OCI-LY7 (cell line): ENCODE measurements around the gene ESM1. TPM values are rescaled to one million over a fixed set of nuclear protein-coding genes. Genes with fewer than 3 reads are reported as not detected.

Experiments used
- BruUV-seq: library from RNA; stranded (reverse); fragments of 400-500 nt; replicated peaks from 2 replicates; lab custom pipeline; 2021; lab: Mats Ljungman, UMichigan
- CTCF ChIA-PET: fragments of 300-600 bp; sonication (Branson Sonifier 250); formaldehyde crosslinking; loops from one replicate; lab custom pipeline; 2022; ENCODE audit warnings: antibody characterized with exemption; ENCODE audit not compliant: unreplicated experiment; lab: Charles Lee
- POLR2A ChIA-PET: fragments of 300-600 bp; sonication (Branson Sonifier 250); formaldehyde crosslinking; loops from one replicate; lab custom pipeline; 2022; ENCODE audit warnings: antibody characterized with exemption; lab: Charles Lee
- DNase-seq: peaks from one replicate; pipeline ENCODE4 v3.0.0-alpha.2; 2015; ENCODE audit warnings: low spot score
- H2AFZ ChIP-seq: fragments of 200-600 bp; sonication (generic), shearing (Covaris generic); 2 replicates; pipeline ENCODE4 v1.6.1; 2014; ENCODE audit warnings: mild to moderate bottlenecking, antibody characterized with exemption, low read length, moderate library complexity
- H3K27ac ChIP-seq: fragments of 200-600 bp; sonication (generic); 2 replicates; pipeline ENCODE4 v1.5.1; 2014; ENCODE audit warnings: mixed run types, low read depth, mild to moderate bottlenecking, moderate library complexity, low read length, inconsistent platforms; ENCODE audit not compliant: poor library complexity, severe bottlenecking
- H3K36me3 ChIP-seq: fragments of 200-600 bp; sonication (generic); 2 replicates; pipeline ENCODE4 v1.6.1; 2014; ENCODE audit warnings: mild to moderate bottlenecking, antibody characterized with exemption, low read length, moderate library complexity, mixed read lengths; ENCODE audit not compliant: insufficient read depth
- H3K4me1 ChIP-seq: fragments of 200-600 bp; sonication (generic); 2 replicates; pipeline ENCODE4 v1.5.1; 2014; ENCODE audit warnings: mild to moderate bottlenecking, low read length; ENCODE audit not compliant: insufficient read depth, poor library complexity, severe bottlenecking
- H3K4me2 ChIP-seq: fragments of 200-600 bp; sonication (generic); 2 replicates; pipeline ENCODE4 v1.6.1; 2014; ENCODE audit warnings: mild to moderate bottlenecking, low read length
- H3K4me3 ChIP-seq: fragments of 200-600 bp; sonication (generic); 2 replicates; pipeline ENCODE4 v1.5.1; 2014; ENCODE audit warnings: mild to moderate bottlenecking, low read depth, low read length; ENCODE audit not compliant: poor library complexity, severe bottlenecking
- H3K79me2 ChIP-seq: fragments of 200-600 bp; sonication (generic); 2 replicates; pipeline ENCODE4 v1.6.1; 2016; ENCODE audit warnings: low read depth, mild to moderate bottlenecking, low read length, moderate library complexity, mixed read lengths; ENCODE audit not compliant: insufficient read depth
- H3K9me2 ChIP-seq: fragments of 200-600 bp; sonication (generic); 2 replicates; pipeline ENCODE4 v1.6.1; 2016; ENCODE audit warnings: mild to moderate bottlenecking, low read length, mixed read lengths; ENCODE audit not compliant: insufficient read depth
- H3K9me3 ChIP-seq: fragments of 200-600 bp; sonication (generic); 2 replicates; pipeline ENCODE4 v1.6.1; 2014; ENCODE audit warnings: mild to moderate bottlenecking, mixed run types, low read length, mixed read lengths
- H4K20me1 ChIP-seq: fragments of 200-600 bp; sonication (generic); 2 replicates; pipeline ENCODE4 v1.6.1; 2014; ENCODE audit warnings: mild to moderate bottlenecking, antibody characterized with exemption, low read length, moderate library complexity, mixed read lengths; ENCODE audit not compliant: insufficient read depth
- CTCF ChIP-seq: fragments of 200-600 bp; sonication (generic); conservative IDR thresholded peaks from 2 replicates; pipeline ENCODE4 v1.5.1; 2014; ENCODE audit warnings: mild to moderate bottlenecking, antibody characterized with exemption, low read length, moderate library complexity, mixed read lengths
- EZH2phosphoT487 ChIP-seq: fragments of 200-600 bp; sonication (generic); IDR thresholded peaks from 2 replicates; pipeline ENCODE4 v1.6.1; 2018; ENCODE audit warnings: low read depth, borderline replicate concordance, mild to moderate bottlenecking, mixed run types, antibody characterized with exemption, low read length, moderate library complexity, mixed read lengths
- intact Hi-C: fragments of 100-400 bp; cut with micrococcal nuclease; formaldehyde crosslinking; loops from one replicate; pipeline ENCODE4 v1.10.0; 2022; ENCODE audit not compliant: unreplicated experiment
- total RNA-seq, 2 experiments: library from RNA; depleted of rRNA in 1 of 2; stranded (reverse); fragments of >200 nt in 1 of 2; shearing (Covaris generic) in 1 of 2; gene quantifications; 2 replicates each; pipeline ENCODE4 v1.2.3, GENCODE V29; 2014 to 2022

ESM1 gene
- total RNA-seq, 2 experiments from 2014 or later, result not detected

- TF ChIP-seq CTCF (no peak), EZH2phosphoT487 (no peak)
- no TSS peak for BruUV-seq
- H4K20me1 ChIP-seq, result no peaks in the 10 kb centered on the region
- no peak for DNase-seq
- no peaks in the 10 kb centered on the region for H3K4me1 ChIP-seq
- no peaks in the 10 kb centered on the region for H3K9me2 ChIP-seq
- no peak overlapping the region for H2AFZ ChIP-seq
- intact Hi-C loops, result no loop called here
- no peaks in the 10 kb centered on the region for H3K9me3 ChIP-seq
- no peaks in the 10 kb centered on the region for H3K36me3 ChIP-seq
- no peaks in the 10 kb centered on the region for H3K79me2 ChIP-seq
- H3K27ac ChIP-seq, result no peak overlapping the region
- no peak overlapping the region for H3K4me3 ChIP-seq
- POLR2A ChIA-PET, result no interaction called here
- CTCF ChIA-PET, result no interaction called here
- H3K4me2 ChIP-seq, result no peak overlapping the region
Observed at GRCh38 chr5:54936201-54936600, 49.2 kb downstream of the ESM1 start.

DNA sequence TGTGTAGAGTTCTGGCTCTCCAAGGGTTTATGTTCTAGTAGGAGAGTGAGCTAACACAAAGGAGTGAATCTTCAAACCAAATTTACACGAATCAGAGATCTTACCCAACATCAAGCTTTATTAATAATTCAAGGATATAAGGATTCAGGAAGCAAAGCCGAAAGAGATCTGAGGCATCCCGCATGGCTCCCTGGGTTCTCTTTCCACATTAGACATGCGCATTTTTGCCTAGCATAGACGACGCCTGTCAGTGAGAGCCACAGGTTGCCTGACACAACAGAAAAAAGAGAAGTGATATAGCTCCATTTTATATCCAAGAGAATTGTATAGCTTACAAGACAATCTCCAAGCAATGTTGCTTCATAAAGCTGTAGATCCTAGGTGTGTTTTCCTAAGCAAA, 52.6 kb downstream of the ESM1 start:
- no peak for DNase-seq
- TF ChIP-seq EZH2phosphoT487 (no peak), CTCF (no peak)
- Histone ChIP-seq H4K20me1 (no peaks in the 10 kb centered on the region), H3K79me2 (no peaks in the 10 kb centered on the region), H3K36me3 (no peaks in the 10 kb centered on the region), H3K4me2 (no peak overlapping the region), H3K9me3 (no peaks in the 10 kb centered on the region), H3K27ac (no peak overlapping the region), H3K4me3 (no peak overlapping the region), H3K4me1 (no peaks in the 10 kb centered on the region), H2AFZ (no peak overlapping the region), H3K9me2 (no peaks in the 10 kb centered on the region)
- BruUV-seq, result no TSS peak
- POLR2A ChIA-PET, result no interaction called here
- CTCF ChIA-PET, result no interaction called here
- intact Hi-C loops, result no loop called here

- Histone ChIP-seq H3K27ac (no peak overlapping the region), H3K79me2 (no peaks in the 10 kb centered on the region), H3K9me2 (no peaks in the 10 kb centered on the region), H2AFZ (no peak overlapping the region), H4K20me1 (no peaks in the 10 kb centered on the region), H3K36me3 (no peaks in the 10 kb centered on the region), H3K4me2 (no peak overlapping the region), H3K4me3 (no peak overlapping the region), H3K4me1 (no peaks in the 10 kb centered on the region), H3K9me3 (no peaks in the 10 kb centered on the region)
- TF ChIP-seq EZH2phosphoT487, result no peak
- TF ChIP-seq CTCF, result no peak
- CTCF ChIA-PET, result no interaction called here
- no TSS peak for BruUV-seq
- POLR2A ChIA-PET, result interaction anchor here (0.6 kb wide), 1 partner anchor 157 kb away, joined by 3 read pairs; no protein-coding TSS in a partner anchor
- intact Hi-C loops, result no loop called here
- no peak for DNase-seq
Observed at GRCh38 chr5:54930736-54931135, 54.7 kb downstream of the ESM1 start.

Other genes starting within 250 kb of the ESM1 start
- gene GZMK, start 38.7 kb upstream of the ESM1 start, total RNA-seq (2014; rRNA removed; shearing (Covaris generic)), result not detected in 2 replicates
- gene GZMK, start 38.7 kb upstream of the ESM1 start, total RNA-seq (2022), result not detected in 2 replicates
- gene GZMA, start 117.1 kb upstream of the ESM1 start, total RNA-seq (2014; rRNA removed; shearing (Covaris generic)), result not detected in 2 replicates
- not detected in 2 replicates for gene GZMA, start 117.1 kb upstream of the ESM1 start, total RNA-seq (2022)
- gene GPX8, start 174.6 kb upstream of the ESM1 start, total RNA-seq (2014; rRNA removed; shearing (Covaris generic)), result not detected in 2 replicates
- not detected in 2 replicates for gene GPX8, start 174.6 kb upstream of the ESM1 start, total RNA-seq (2022)
- not detected in 2 replicates for gene CDC20B, start 187.6 kb upstream of the ESM1 start, total RNA-seq (2014; rRNA removed; shearing (Covaris generic))
- gene CDC20B, start 187.6 kb upstream of the ESM1 start, total RNA-seq (2022), result not detected in 2 replicates
- gene MCIDAS, start 241.7 kb upstream of the ESM1 start, total RNA-seq (2014; rRNA removed; shearing (Covaris generic)), result not detected in 2 replicates
- gene MCIDAS, start 241.7 kb upstream of the ESM1 start, total RNA-seq (2022), result 0.21 TPM in 1 of 2 replicates, not detected in the other
- gene CCNO, start 248.0 kb upstream of the ESM1 start, total RNA-seq (2014; rRNA removed; shearing (Covaris generic)), result 1.3 and 2.4 TPM in 2 replicates
- gene CCNO, start 248.0 kb upstream of the ESM1 start, total RNA-seq (2022), result 2.3 and 3.3 TPM in 2 replicates